ENCODE measurements around the gene UBE2F.

DNA sequence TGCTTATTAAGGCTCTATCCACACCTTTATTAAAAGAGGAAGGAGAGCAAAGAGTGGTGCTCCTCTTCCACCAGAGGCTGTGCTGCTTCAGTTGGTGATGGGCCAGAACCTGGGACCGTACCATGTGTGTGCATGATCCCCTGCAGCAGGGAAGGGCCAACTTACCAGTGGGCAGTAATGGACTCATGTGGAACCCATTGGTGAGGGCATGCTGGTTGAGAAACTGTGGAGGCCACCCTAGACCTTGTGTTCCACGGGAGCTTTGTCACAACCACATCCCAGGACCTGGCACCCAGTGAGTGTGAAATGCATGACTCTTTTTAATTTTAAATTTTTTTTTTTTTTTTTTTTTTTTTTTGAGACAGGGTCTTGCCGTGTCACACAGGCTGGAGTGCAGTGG lies 5.4 kb downstream of the UBE2F start:
- TF ChIP-seq, protein P1, sequence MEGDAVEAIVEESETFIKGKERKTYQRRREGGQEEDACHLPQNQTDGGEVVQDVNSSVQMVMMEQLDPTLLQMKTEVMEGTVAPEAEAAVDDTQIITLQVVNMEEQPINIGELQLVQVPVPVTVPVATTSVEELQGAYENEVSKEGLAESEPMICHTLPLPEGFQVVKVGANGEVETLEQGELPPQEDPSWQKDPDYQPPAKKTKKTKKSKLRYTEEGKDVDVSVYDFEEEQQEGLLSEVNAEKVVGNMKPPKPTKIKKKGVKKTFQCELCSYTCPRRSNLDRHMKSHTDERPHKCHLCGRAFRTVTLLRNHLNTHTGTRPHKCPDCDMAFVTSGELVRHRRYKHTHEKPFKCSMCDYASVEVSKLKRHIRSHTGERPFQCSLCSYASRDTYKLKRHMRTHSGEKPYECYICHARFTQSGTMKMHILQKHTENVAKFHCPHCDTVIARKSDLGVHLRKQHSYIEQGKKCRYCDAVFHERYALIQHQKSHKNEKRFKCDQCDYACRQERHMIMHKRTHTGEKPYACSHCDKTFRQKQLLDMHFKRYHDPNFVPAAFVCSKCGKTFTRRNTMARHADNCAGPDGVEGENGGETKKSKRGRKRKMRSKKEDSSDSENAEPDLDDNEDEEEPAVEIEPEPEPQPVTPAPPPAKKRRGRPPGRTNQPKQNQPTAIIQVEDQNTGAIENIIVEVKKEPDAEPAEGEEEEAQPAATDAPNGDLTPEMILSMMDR (IDR thresholded peaks at IDR 0.05) = no peak
- TF ChIP-seq POLR2AphosphoS5 (IDR thresholded peaks at IDR 0.05; ENCODE audit: low read depth, low read length) = no peak
- TF ChIP-seq, protein P2, sequence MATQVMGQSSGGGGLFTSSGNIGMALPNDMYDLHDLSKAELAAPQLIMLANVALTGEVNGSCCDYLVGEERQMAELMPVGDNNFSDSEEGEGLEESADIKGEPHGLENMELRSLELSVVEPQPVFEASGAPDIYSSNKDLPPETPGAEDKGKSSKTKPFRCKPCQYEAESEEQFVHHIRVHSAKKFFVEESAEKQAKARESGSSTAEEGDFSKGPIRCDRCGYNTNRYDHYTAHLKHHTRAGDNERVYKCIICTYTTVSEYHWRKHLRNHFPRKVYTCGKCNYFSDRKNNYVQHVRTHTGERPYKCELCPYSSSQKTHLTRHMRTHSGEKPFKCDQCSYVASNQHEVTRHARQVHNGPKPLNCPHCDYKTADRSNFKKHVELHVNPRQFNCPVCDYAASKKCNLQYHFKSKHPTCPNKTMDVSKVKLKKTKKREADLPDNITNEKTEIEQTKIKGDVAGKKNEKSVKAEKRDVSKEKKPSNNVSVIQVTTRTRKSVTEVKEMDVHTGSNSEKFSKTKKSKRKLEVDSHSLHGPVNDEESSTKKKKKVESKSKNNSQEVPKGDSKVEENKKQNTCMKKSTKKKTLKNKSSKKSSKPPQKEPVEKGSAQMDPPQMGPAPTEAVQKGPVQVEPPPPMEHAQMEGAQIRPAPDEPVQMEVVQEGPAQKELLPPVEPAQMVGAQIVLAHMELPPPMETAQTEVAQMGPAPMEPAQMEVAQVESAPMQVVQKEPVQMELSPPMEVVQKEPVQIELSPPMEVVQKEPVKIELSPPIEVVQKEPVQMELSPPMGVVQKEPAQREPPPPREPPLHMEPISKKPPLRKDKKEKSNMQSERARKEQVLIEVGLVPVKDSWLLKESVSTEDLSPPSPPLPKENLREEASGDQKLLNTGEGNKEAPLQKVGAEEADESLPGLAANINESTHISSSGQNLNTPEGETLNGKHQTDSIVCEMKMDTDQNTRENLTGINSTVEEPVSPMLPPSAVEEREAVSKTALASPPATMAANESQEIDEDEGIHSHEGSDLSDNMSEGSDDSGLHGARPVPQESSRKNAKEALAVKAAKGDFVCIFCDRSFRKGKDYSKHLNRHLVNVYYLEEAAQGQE (IDR thresholded peaks at IDR 0.05; ENCODE audit: insufficient read depth in 1 of 2, low read depth in 2 of 2, low read length in 1 of 2) = no peak
- no peak for TF ChIP-seq SIN3A (IDR thresholded peaks at IDR 0.05; ENCODE audit: borderline replicate concordance, insufficient read depth, low read depth, low read length)
- no peak for TF ChIP-seq TCF7L2 (IDR thresholded peaks at IDR 0.05; ENCODE audit: low read depth, low read length)
